AG04449 (cell line): Measurements from ENCODE around the gene CYP4F8.

Experiments
- CTCF ChIA-PET: fragments of 350-600 bp; formaldehyde crosslinking; extraction: SDS; loops from one replicate; lab custom pipeline; 2021; ENCODE audit warnings: antibody characterized with exemption; lab: Yijun Ruan, JAX
- POLR2A ChIA-PET: fragments of 400-600, 350-600 bp; formaldehyde crosslinking; extraction: SDS; loops from one replicate; lab custom pipeline; 2020; ENCODE audit warnings: antibody characterized with exemption, inconsistent platforms; lab: Yijun Ruan, JAX
- DNase-seq: peaks from one replicate; pipeline ENCODE4 v3.0.0-alpha.2; 2010; ENCODE audit warnings: low read depth, low spot score
- H3K4me3 ChIP-seq: 2 replicates; pipeline ENCODE4 v1.5.1; 2011; ENCODE audit warnings: low read depth, mild to moderate bottlenecking, control low read depth, low read length
- TF ChIP-seq, protein P1 (sequence below): IDR thresholded peaks from one replicate; pipeline ENCODE4 v1.5.1; 2011; ENCODE audit warnings: mild to moderate bottlenecking, moderate library complexity, low read length, control low read depth, inconsistent platforms; ENCODE audit not compliant: insufficient read depth; ENCODE audit errors: missing control alignments

Gene CYP4F8

DNA sequence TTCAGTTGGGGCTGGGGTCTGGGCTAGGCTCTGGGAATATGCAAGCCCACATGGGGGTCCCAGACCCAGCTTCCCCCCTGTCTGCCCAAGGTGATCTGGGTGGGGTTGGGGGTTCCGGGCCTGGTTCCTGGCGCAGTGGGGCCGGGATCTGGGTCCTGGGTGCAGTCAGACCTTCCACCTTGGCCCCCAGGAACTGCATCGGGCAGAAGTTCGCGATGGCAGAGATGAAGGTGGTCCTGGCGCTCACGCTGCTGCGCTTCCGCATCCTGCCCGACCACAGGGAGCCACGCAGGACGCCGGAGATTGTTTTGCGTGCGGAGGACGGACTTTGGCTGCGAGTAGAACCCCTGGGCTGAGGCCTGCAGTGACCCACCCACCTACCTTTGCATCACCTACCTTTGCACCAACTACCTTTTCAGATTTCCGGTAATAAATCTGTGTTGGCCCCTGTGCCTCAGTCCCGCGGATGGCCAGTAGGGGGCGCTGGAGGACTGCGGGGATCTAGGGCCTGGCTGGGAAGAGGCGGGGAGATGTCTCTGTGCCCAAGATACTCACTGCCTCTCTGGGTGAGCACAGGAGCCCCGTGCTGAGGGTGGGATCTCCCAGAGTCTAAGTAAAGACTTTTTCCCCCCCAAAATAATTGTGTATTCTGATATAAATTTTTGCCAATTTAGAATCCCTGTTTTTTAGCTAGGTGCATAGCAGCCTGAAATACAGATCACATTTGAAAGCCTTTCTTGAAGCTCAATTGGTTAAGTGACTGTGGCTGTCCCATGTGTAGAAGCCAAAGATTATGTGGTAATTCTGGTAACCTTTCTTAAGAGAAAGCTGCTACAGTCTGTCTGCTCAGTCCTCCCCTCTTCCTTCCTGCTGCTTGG lies 14.2 kb downstream of the CYP4F8 start:
- TF ChIP-seq, protein P1, sequence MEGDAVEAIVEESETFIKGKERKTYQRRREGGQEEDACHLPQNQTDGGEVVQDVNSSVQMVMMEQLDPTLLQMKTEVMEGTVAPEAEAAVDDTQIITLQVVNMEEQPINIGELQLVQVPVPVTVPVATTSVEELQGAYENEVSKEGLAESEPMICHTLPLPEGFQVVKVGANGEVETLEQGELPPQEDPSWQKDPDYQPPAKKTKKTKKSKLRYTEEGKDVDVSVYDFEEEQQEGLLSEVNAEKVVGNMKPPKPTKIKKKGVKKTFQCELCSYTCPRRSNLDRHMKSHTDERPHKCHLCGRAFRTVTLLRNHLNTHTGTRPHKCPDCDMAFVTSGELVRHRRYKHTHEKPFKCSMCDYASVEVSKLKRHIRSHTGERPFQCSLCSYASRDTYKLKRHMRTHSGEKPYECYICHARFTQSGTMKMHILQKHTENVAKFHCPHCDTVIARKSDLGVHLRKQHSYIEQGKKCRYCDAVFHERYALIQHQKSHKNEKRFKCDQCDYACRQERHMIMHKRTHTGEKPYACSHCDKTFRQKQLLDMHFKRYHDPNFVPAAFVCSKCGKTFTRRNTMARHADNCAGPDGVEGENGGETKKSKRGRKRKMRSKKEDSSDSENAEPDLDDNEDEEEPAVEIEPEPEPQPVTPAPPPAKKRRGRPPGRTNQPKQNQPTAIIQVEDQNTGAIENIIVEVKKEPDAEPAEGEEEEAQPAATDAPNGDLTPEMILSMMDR: peak; percentile 88
- no peak overlapping the region for H3K4me3 ChIP-seq
- CTCF ChIA-PET: interaction anchor here (0.6 to 2.6 kb wide), 13 partner anchors 15 to 758 kb away, joined by 3 to 12 read pairs (median 4); partner anchors contain the start of genes CYP4F12 and FAM32A
- POLR2A ChIA-PET: no interaction called here
- no peak for DNase-seq

DNA sequence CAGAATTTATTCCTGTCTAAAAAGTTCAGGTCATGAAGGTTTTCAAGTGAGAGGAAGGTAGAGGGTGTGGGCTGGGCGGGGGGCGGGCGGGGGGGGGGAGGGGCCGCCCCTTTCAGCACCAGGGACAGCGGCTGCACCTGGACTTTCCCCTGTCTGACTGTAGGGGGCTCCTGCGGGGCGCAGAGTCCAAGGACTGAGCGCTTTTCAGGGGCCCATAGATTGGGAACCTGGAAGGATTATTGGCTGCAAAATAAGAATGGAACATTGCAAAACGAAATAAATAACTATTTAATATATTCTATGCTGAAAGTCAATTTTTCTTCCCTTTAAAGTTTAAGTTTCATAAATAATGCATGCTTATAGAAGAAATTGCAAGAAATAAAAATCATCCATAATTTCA lies 16.8 kb downstream of the CYP4F8 start:
- H3K4me3 ChIP-seq: no peak overlapping the region
- ChIA-PET CTCF (interaction anchor here (0.7 to 2.6 kb wide), 3 partner anchors 459 to 554 kb away, joined by 3 to 12 read pairs (median 3); partner anchors contain the start of gene FAM32A), POLR2A (no interaction called here)
- DNase-seq: no peak
- TF ChIP-seq, protein P1: peak; percentile 43

DNA sequence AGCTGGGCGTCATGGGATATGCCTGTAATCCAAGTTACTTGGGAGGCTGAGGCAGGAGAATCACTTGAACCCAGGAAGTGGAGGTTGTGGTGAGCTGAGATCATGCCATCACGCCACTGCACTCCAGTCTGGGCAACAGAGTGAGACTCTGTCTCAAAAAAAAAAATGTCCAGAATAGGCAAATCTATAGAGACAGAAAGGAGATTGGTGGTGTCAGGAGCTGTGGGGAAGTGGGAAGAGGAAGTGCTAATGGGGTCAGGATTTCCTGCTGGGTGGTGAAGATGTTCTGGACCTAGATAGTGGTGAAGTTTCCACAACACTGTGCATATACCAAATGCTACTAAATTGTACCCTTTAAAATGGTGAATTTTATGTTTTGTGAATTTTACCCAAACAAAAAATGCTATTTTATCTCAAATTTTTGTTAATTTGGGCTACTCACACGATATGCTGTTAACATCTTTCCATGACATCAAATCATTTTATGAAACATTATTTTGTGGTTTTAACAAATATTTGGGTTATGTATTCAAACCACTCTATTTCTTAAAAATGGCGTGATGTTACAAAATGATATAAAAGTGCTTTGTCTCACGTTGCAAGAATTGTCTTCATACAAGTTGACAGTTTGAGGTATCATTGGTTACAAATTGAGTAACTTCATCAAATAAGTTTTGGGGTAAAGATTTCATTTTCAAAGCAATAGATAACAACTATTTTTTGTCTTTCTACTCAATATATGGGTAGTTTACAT lies 18.2 kb downstream of the CYP4F8 start:
- POLR2A ChIA-PET: no interaction called here
- CTCF ChIA-PET: interaction anchor here (0.9 kb wide), 1 partner anchor 552 kb away, joined by 3 read pairs; the partner anchor contains the start of gene FAM32A
- H3K4me3 ChIP-seq: no peak overlapping the region
- DNase-seq: no peak
- TF ChIP-seq, protein P1: no peak

DNA sequence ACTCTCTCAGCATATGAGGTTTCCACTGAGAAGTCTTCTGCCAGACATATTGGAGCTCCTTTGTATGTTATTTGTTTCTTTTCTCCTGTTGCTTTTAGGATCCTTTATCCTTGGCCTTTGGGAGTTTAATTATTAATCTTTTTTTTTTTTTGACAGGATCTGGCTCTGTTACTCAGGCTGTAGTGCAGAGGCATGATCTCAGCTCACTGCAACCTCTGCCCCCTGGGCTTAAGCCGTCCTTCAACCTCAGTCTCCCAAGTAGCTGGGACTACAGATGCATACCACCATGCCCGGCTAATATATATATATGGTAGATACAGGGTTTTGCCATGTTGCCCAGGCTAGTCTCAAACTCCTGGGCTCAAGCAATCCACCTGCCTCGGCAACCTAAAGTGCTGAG lies 19.1 kb downstream of the CYP4F8 start:
- POLR2A ChIA-PET: no interaction called here
- TF ChIP-seq, protein P1: no peak
- no peak for DNase-seq
- no peak overlapping the region for H3K4me3 ChIP-seq
- CTCF ChIA-PET: no interaction called here

DNA sequence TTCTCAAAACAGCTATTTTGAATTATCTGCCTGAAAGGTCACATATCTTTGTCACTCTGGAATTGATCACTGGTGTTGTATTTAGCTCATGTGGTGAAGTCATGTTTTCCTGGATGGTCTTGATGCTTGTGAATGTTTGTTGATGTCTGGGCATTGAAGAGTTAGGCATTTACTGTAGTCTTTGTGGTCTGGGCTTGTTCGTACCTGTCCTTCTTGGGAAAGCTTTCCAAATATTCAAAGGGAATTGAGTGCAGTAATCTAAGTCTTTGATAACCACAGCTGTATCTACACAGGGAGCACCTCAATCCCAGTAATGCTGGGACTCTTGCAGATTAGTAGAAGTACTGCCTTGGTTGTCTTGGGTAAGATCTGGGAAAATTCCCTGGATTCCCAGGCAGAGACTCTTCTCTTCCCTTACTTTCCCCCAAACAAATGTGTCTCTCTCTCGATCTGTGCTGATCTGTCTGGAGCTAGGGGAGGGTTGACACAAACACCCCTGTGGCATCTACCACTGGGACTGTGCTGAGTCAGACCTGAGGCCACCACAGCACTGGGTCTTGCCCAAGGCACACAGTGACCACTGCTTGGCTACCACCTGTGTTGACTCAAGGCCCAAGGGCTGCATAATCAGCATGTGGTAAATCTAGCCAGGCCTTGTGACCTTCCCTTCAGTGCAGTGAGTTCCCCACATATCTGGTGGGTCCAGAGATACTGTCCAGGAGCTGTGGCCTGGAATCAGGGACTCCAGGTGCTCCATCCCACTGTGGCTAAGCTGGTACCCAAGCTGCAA lies 20.2 kb downstream of the CYP4F8 start:
- no peak for DNase-seq
- no peak overlapping the region for H3K4me3 ChIP-seq
- CTCF ChIA-PET: no interaction called here
- TF ChIP-seq, protein P1: no peak
- POLR2A ChIA-PET: no interaction called here
